Mesendoderm (in vitro differentiated cells): ENCODE data around the gene OTOGL.

Experiments used
- DNase-seq: peaks from one replicate; pipeline ENCODE4 v3.0.0; 2013
- H2AK5ac ChIP-seq: 2 replicates; pipeline ENCODE4 v1.6.1; 2013; ENCODE audit warnings: low read length, inconsistent platforms
- H2BK120ac ChIP-seq: 2 replicates; pipeline ENCODE4 v1.6.1; 2013; ENCODE audit warnings: low read depth, mild to moderate bottlenecking, low read length, moderate library complexity, mixed read lengths
- H2BK15ac ChIP-seq: replicated peaks from 2 replicates; pipeline ENCODE4 v1.6.1; 2013; ENCODE audit warnings: low read depth, mild to moderate bottlenecking, moderate library complexity
- H2BK5ac ChIP-seq: 2 replicates; pipeline ENCODE4 v1.6.1; 2013; ENCODE audit warnings: low read length, inconsistent platforms
- H3K18ac ChIP-seq: 2 replicates; pipeline ENCODE4 v1.6.1; 2013; ENCODE audit warnings: mild to moderate bottlenecking, low read length, mixed read lengths
- H3K23ac ChIP-seq: one replicate; pipeline ENCODE4 v1.6.1; 2013; ENCODE audit warnings: low read length
- H3K27ac ChIP-seq: 2 replicates; pipeline ENCODE4 v1.5.1; 2013; ENCODE audit warnings: low read depth, mild to moderate bottlenecking, inconsistent platforms, low read length, moderate library complexity
- H3K27me3 ChIP-seq: 2 replicates; pipeline ENCODE4 v1.6.1; 2013; ENCODE audit warnings: low read length, control low read depth, mild to moderate bottlenecking, inconsistent platforms; ENCODE audit not compliant: insufficient read depth, poor library complexity
- H3K36me3 ChIP-seq: 2 replicates; pipeline ENCODE4 v1.6.1; 2013; ENCODE audit warnings: low read length, inconsistent platforms; ENCODE audit not compliant: control insufficient read depth, insufficient read depth
- H3K4ac ChIP-seq: one replicate; pipeline ENCODE4 v1.6.1; 2013; ENCODE audit warnings: low read depth, mild to moderate bottlenecking, low read length, moderate library complexity
- H3K4me1 ChIP-seq: 2 replicates; pipeline ENCODE4 v1.6.1; 2013; ENCODE audit warnings: low read depth, low read length, inconsistent platforms; ENCODE audit not compliant: control insufficient read depth
- H3K4me2 ChIP-seq: 2 replicates; pipeline ENCODE4 v1.6.1; 2013; ENCODE audit warnings: low read length
- H3K4me3 ChIP-seq: 2 replicates; pipeline ENCODE4 v1.5.1; 2013; ENCODE audit warnings: mild to moderate bottlenecking, low read length
- H3K56ac ChIP-seq: one replicate; pipeline ENCODE4 v1.6.1; 2013; ENCODE audit warnings: low read length
- H3K79me1 ChIP-seq: 2 replicates; pipeline ENCODE4 v1.6.1; 2013; ENCODE audit warnings: low read length, inconsistent platforms
- H3K79me2 ChIP-seq: 2 replicates; pipeline ENCODE4 v1.6.1; 2013; ENCODE audit warnings: mild to moderate bottlenecking, low read length; ENCODE audit not compliant: control insufficient read depth, insufficient read depth
- H3K9ac ChIP-seq: 2 replicates; pipeline ENCODE4 v1.6.1; 2013; ENCODE audit warnings: low read length, inconsistent platforms
- H4K5ac ChIP-seq: one replicate; pipeline ENCODE4 v1.6.1; 2013; ENCODE audit warnings: low read length
- H4K8ac ChIP-seq: one replicate; pipeline ENCODE4 v1.6.1; 2013; ENCODE audit warnings: low read depth, mild to moderate bottlenecking, control low read depth, low read length, moderate library complexity
- WGBS: extraction: QIAGEN DNeasy Blood & Tissue Kit; methylation state at CpG from one replicate; pipeline ENCODE4 v1.1.7; 2013; ENCODE audit warnings: low lambda C conversion rate, missing lambda C conversion rate; ENCODE audit not compliant: insufficient coverage; ENCODE audit errors: extremely low coverage; 5-methylcytosine and 5-hydroxymethylcytosine counted together

The OTOGL gene

DNA sequence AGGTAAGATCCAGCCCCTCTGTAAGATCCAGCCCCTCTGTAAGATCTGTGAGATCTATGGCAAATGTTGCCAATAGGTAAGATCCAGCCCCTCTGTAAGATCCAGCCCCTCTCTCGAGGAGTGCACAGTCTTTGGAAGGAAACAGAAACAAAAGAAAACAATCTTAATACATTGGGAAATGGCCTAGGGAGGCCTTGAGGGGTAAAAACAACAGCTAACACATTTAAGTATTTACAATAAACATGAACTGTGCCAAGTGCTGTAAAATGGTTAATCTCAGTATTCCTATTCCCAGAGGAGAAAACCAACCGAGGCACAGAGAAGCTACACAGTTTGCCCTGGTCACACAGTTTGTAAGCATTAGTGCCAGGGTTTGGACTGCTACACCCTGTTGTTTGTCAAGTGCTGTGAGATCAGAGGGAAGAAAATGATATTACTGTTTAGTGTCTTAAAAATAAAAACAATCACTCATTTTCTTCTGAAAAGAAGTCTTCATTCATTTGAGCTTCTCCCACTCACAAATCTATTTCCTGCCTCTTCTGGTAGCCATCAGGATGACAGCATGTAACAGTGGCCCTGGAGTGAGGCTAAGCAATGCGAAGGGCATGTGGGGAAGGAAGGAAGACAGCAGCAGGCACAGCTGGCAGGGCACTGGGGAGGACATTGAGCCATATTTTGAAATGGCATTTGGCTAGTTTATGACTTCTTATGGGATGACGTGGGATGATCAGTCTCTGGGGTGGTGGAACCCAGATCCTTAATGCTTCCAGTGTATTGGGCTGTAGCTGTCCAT is 226.0 kb downstream of the OTOGL start:
- Histone ChIP-seq H4K8ac (no peak overlapping the region), H3K23ac (no peak overlapping the region), H3K27ac (no peak overlapping the region), H2BK120ac (no peak overlapping the region), H2BK15ac (no peak overlapping the region), H3K27me3 (no peaks in the 10 kb centered on the region), H3K18ac (no peak overlapping the region), H3K79me1 (no peaks in the 10 kb centered on the region), H3K4me3 (no peak overlapping the region), H2AK5ac (no peak overlapping the region), H3K4me2 (no peak overlapping the region), H2BK5ac (no peak overlapping the region), H3K4me1 (no peaks in the 10 kb centered on the region), H3K4ac (no peak overlapping the region), H4K5ac (no peak overlapping the region), H3K9ac (no peak overlapping the region), H3K56ac (no peak overlapping the region), H3K79me2 (no peaks in the 10 kb centered on the region), H3K36me3 (no peaks in the 10 kb centered on the region)
- no CpG with 5 or more reads among the region's 4 CpGs for WGBS
- peak; percentile 31 for DNase-seq

- H3K27ac ChIP-seq, result no peak overlapping the region
- H3K36me3 ChIP-seq, result no peaks in the 10 kb centered on the region
- H3K27me3 ChIP-seq, result no peaks in the 10 kb centered on the region
- no peak overlapping the region for H3K9ac ChIP-seq
- H3K4me2 ChIP-seq, result no peak overlapping the region
- no peak overlapping the region for H3K56ac ChIP-seq
- H3K79me1 ChIP-seq, result no peaks in the 10 kb centered on the region
- H3K4ac ChIP-seq, result no peak overlapping the region
- no peak for DNase-seq
- no peak overlapping the region for H2BK5ac ChIP-seq
- no CpG with 5 or more reads among the region's 1 CpG for WGBS
- H3K23ac ChIP-seq, result no peak overlapping the region
- H2AK5ac ChIP-seq, result no peak overlapping the region
- no peak overlapping the region for H3K18ac ChIP-seq
- no peak overlapping the region for H2BK120ac ChIP-seq
- H3K4me3 ChIP-seq, result no peak overlapping the region
- H4K5ac ChIP-seq, result no peak overlapping the region
- H3K4me1 ChIP-seq, result no peaks in the 10 kb centered on the region
- H4K8ac ChIP-seq, result no peak overlapping the region
- no peak overlapping the region for H2BK15ac ChIP-seq
- no peaks in the 10 kb centered on the region for H3K79me2 ChIP-seq
Observed at GRCh38 chr12:80332827-80333226, 233.5 kb downstream of the OTOGL start.

GRCh38 chr12:80352474-80352873 is 253.1 kb downstream of the OTOGL start:
- no peak overlapping the region for H3K23ac ChIP-seq
- no CpG with 5 or more reads among the region's 1 CpG for WGBS
- H4K5ac ChIP-seq, result no peak overlapping the region

DNA sequence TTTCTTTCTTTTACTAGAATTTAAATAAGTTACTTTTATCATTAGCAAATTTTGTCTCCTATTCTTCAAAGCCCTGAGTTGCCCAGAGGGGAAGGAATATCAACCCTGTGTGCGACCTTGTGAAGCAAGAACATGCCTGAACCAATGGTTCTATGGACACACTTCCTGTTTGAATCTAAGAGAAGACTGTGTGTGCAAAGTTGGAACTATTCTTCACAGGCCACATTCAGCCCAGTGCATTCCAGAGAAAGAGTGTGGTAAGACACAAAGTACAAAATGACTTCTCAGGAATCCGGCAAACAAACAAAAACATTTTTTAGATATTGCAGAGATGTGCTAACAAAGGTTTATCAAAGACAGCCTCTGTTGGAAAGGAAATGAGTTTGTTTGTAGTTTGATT is 253.9 kb downstream of the OTOGL start:
- Histone ChIP-seq H3K23ac (no peak overlapping the region), H3K4me1 (no peaks in the 10 kb centered on the region), H3K79me2 (no peaks in the 10 kb centered on the region), H2BK5ac (no peak overlapping the region), H3K79me1 (no peaks in the 10 kb centered on the region), H2BK120ac (no peak overlapping the region), H4K8ac (no peak overlapping the region), H3K9ac (no peak overlapping the region), H2BK15ac (no peak overlapping the region), H3K4me2 (no peak overlapping the region), H2AK5ac (no peak overlapping the region), H3K4me3 (no peak overlapping the region), H3K56ac (no peak overlapping the region), H4K5ac (no peak overlapping the region), H3K27me3 (no peaks in the 10 kb centered on the region), H3K36me3 (no peaks in the 10 kb centered on the region), H3K4ac (no peak overlapping the region), H3K18ac (no peak overlapping the region), H3K27ac (no peak overlapping the region)
- no CpG with 5 or more reads among the region's 2 CpGs for WGBS
- DNase-seq, result no peak

More at GRCh38 chr12:80352474-80352873, 253.1 kb downstream of the OTOGL start:
- no peak overlapping the region for H2BK120ac ChIP-seq
- no peak overlapping the region for H3K18ac ChIP-seq
- H3K4ac ChIP-seq, result no peak overlapping the region
- H3K79me2 ChIP-seq, result no peaks in the 10 kb centered on the region
- no peaks in the 10 kb centered on the region for H3K36me3 ChIP-seq
- H2BK15ac ChIP-seq, result no peak overlapping the region
- H2BK5ac ChIP-seq, result no peak overlapping the region
- no peaks in the 10 kb centered on the region for H3K79me1 ChIP-seq
- DNase-seq, result peak; percentile 11
- no peaks in the 10 kb centered on the region for H3K4me1 ChIP-seq
- no peak overlapping the region for H2AK5ac ChIP-seq
- H3K27me3 ChIP-seq, result no peaks in the 10 kb centered on the region
- H3K4me3 ChIP-seq, result no peak overlapping the region
- H3K56ac ChIP-seq, result no peak overlapping the region
- H3K9ac ChIP-seq, result no peak overlapping the region
- no peak overlapping the region for H3K4me2 ChIP-seq
- no peak overlapping the region for H4K8ac ChIP-seq
- no peak overlapping the region for H3K27ac ChIP-seq

GRCh38 chr12:80356097-80356496 is 256.8 kb downstream of the OTOGL start:
- no peaks in the 10 kb centered on the region for H3K79me1 ChIP-seq
- no peak overlapping the region for H3K4ac ChIP-seq
- H3K4me3 ChIP-seq, result no peak overlapping the region
- H3K18ac ChIP-seq, result no peak overlapping the region
- H3K27ac ChIP-seq, result no peak overlapping the region
- no CpG with 5 or more reads among the region's 2 CpGs for WGBS
- H3K9ac ChIP-seq, result no peak overlapping the region
- H2AK5ac ChIP-seq, result no peak overlapping the region
- no peaks in the 10 kb centered on the region for H3K36me3 ChIP-seq
- H2BK15ac ChIP-seq, result no peak overlapping the region
- no peak overlapping the region for H4K8ac ChIP-seq
- no peak overlapping the region for H4K5ac ChIP-seq
- H2BK5ac ChIP-seq, result no peak overlapping the region
- no peak overlapping the region for H3K23ac ChIP-seq
- no peak overlapping the region for H2BK120ac ChIP-seq
- no peaks in the 10 kb centered on the region for H3K4me1 ChIP-seq
- DNase-seq, result no peak
- H3K79me2 ChIP-seq, result no peaks in the 10 kb centered on the region
- no peaks in the 10 kb centered on the region for H3K27me3 ChIP-seq
- no peak overlapping the region for H3K4me2 ChIP-seq
- H3K56ac ChIP-seq, result no peak overlapping the region

- Histone ChIP-seq H3K23ac (no peak overlapping the region), H3K27ac (no peak overlapping the region), H2BK120ac (no peak overlapping the region), H3K9ac (no peak overlapping the region), H3K4ac (no peak overlapping the region), H3K4me1 (no peaks in the 10 kb centered on the region), H3K4me3 (no peak overlapping the region), H3K27me3 (no peaks in the 10 kb centered on the region), H3K36me3 (no peaks in the 10 kb centered on the region), H2BK5ac (no peak overlapping the region), H2BK15ac (no peak overlapping the region), H3K56ac (no peak overlapping the region), H3K79me1 (no peaks in the 10 kb centered on the region), H3K4me2 (no peak overlapping the region), H3K18ac (no peak overlapping the region), H4K8ac (no peak overlapping the region), H3K79me2 (no peaks in the 10 kb centered on the region), H2AK5ac (no peak overlapping the region), H4K5ac (no peak overlapping the region)
- no peak for DNase-seq
Observed at GRCh38 chr12:80359703-80360102, 260.4 kb downstream of the OTOGL start.
